GM12878 (cell line): Measurements from ENCODE around the gene PM20D2. TPM values are rescaled to one million over a fixed set of nuclear protein-coding genes. Genes with fewer than 3 reads are reported as not detected.
A peak's percentile ranks its signal among the peaks of the same experiment; 100 is the strongest.

Experiments
- ATAC-seq: fragments of 200-7000 bp; cut with Tn5 transposase; 3 replicates; pipeline ENCODE4 v1.9.1; 2020; ENCODE audit warnings: mild to moderate bottlenecking, moderate library complexity
- BruUV-seq: library from RNA; stranded (reverse); fragments of 400-500 nt; replicated peaks from 2 replicates; lab custom pipeline; 2021; lab: Mats Ljungman, UMichigan
- CTCF ChIA-PET: fragments of 300-600 bp; sonication (Branson Sonifier 250); formaldehyde crosslinking; extraction: SDS; loops from one replicate; lab custom pipeline; 2021; ENCODE audit warnings: inconsistent platforms; lab: Yijun Ruan, JAX
- POLR2A ChIA-PET: fragments of 350-600 bp; formaldehyde crosslinking; extraction: SDS; loops from one replicate; lab custom pipeline; 2021; ENCODE audit warnings: inconsistent platforms; lab: Charles Lee
- RAD21 ChIA-PET: fragments of 300-600 bp; sonication (Branson Sonifier 250); formaldehyde crosslinking; loops from one replicate; lab custom pipeline; 2023; ENCODE audit warnings: antibody characterized with exemption; ENCODE audit not compliant: unreplicated experiment; lab: Charles Lee
- SMC1A ChIA-PET: fragments of 300-600 bp; sonication (Branson Sonifier 250); formaldehyde crosslinking; loops from one replicate; lab custom pipeline; 2023; ENCODE audit not compliant: unreplicated experiment, uncharacterized antibody; lab: Charles Lee
- DNase-seq: peaks from one replicate; pipeline ENCODE4 v3.0.0-alpha.2; 2011; ENCODE audit warnings: low read depth, low spot score
- FAIRE-seq: peaks from 3 replicates; lab custom pipeline; 2011; peaks lifted over from hg19 to GRCh38; lab: Jason Lieb, UNC
- H2AFZ ChIP-seq: 2 replicates; pipeline ENCODE4 v1.6.0; 2011; ENCODE audit warnings: low read depth, low read length, control low read depth; ENCODE audit not compliant: control insufficient read depth
- H3K27ac ChIP-seq: 2 replicates; pipeline ENCODE4 v1.5.1; 2011; ENCODE audit warnings: control low read depth; ENCODE audit not compliant: control insufficient read depth, insufficient read depth
- H3K27me3 ChIP-seq, 2 experiments: replicated peaks in 1 of 2; 2 replicates each; pipeline versions ENCODE4 v1.6.0 to v1.6.1; 2011; ENCODE audit warnings: low read length in 1 of 2; ENCODE audit not compliant: control insufficient read depth in 2 of 2, insufficient read depth in 2 of 2
- H3K36me3 ChIP-seq, 2 experiments: 2 replicates each; pipeline ENCODE4 v1.5.1; 2011; ENCODE audit warnings: low read length in 1 of 2; ENCODE audit not compliant: control insufficient read depth in 2 of 2, insufficient read depth in 2 of 2
- H3K4me1 ChIP-seq: 2 replicates; pipeline ENCODE4 v1.6.1; 2011; ENCODE audit warnings: mild to moderate bottlenecking, low read length, moderate library complexity, mixed read lengths; ENCODE audit not compliant: control insufficient read depth, insufficient read depth
- H3K4me2 ChIP-seq: 2 replicates; pipeline ENCODE4 v1.6.0; 2011; ENCODE audit warnings: control low read depth; ENCODE audit not compliant: control insufficient read depth, insufficient read depth
- H3K4me3 ChIP-seq: fragments of 200-600 bp; sonication (generic); 2 replicates; pipeline ENCODE4 v1.5.1; 2016
- H3K79me2 ChIP-seq: 2 replicates; pipeline ENCODE4 v1.6.0; 2011; ENCODE audit warnings: low read length; ENCODE audit not compliant: control insufficient read depth, insufficient read depth
- H3K9ac ChIP-seq: 2 replicates; pipeline ENCODE4 v1.8.0; 2011; ENCODE audit warnings: low read length, control low read depth, mixed read lengths; ENCODE audit not compliant: control insufficient read depth, insufficient read depth
- H3K9me3 ChIP-seq: replicated peaks from 3 replicates; pipeline ENCODE4 v1.5.1; 2011; ENCODE audit warnings: mild to moderate bottlenecking, low read length; ENCODE audit not compliant: control insufficient read depth, insufficient read depth
- H4K20me1 ChIP-seq: 2 replicates; pipeline ENCODE4 v1.6.0; 2011; ENCODE audit not compliant: control insufficient read depth, insufficient read depth
- MTA3 ChIP-seq: IDR thresholded peaks from 2 replicates; pipeline ENCODE4 v1.6.1; 2012; ENCODE audit warnings: low read length, inconsistent platforms, borderline replicate concordance
- NBN ChIP-seq: fragments of 450-650 bp; IDR thresholded peaks from 2 replicates; pipeline ENCODE4 v1.6.1; 2016
- RUNX3 ChIP-seq: IDR thresholded peaks from 2 replicates; pipeline ENCODE4 v1.6.1; 2012; ENCODE audit warnings: low read length, inconsistent platforms
- SIN3A ChIP-seq: IDR thresholded peaks from 2 replicates; pipeline ENCODE4 v1.6.1; 2012; ENCODE audit warnings: low read depth, low read length, improper control_type of control experiment
- SIX5 ChIP-seq: IDR thresholded peaks from 2 replicates; pipeline ENCODE4 v1.6.1; 2011; ENCODE audit warnings: mild to moderate bottlenecking, low read depth, low read length, moderate library complexity; ENCODE audit not compliant: severe bottlenecking
- SMAD1 ChIP-seq: fragments of 450-650 bp; IDR thresholded peaks from 2 replicates; pipeline ENCODE4 v1.6.1; 2018; ENCODE audit warnings: mild to moderate bottlenecking, low read depth; ENCODE audit not compliant: partially characterized antibody
- ZSCAN29 ChIP-seq: fragments of 450-650 bp; IDR thresholded peaks from 2 replicates; pipeline ENCODE4 v1.6.1; 2017; ENCODE audit warnings: mild to moderate bottlenecking, moderate library complexity
- WGBS: methylation state at CpG from one replicate; pipeline ENCODE4 v1.1.6; 2016; ENCODE audit warnings: low lambda C conversion rate; ENCODE audit not compliant: insufficient replicate concordance, insufficient coverage; ENCODE audit errors: missing lambda C conversion rate; 5-methylcytosine and 5-hydroxymethylcytosine counted together
- in situ Hi-C: fragments of 300-500 bp; cut with MboI; formaldehyde crosslinking; loops from 9 replicates; pipeline ENCODE4 v1.14.3; 2018; ENCODE audit warnings: mixed read lengths
- intact Hi-C: fragments of 100-400 bp; cut with micrococcal nuclease; formaldehyde crosslinking; loops from one replicate; pipeline ENCODE4 v1.14.2; 2022; ENCODE audit not compliant: unreplicated experiment
- polyA plus RNA-seq, 11 experiments: library from polyadenylated mRNA; depleted of rRNA in 4 of 11; unstranded in 6 of 11; stranded (reverse) in 5 of 11; fragments of >200 nt; fragmentation: Nextera tagmentation in 4 of 11; fragmentation: Illumina TruSeq in 1 of 11; extraction: Ambion mirVana in 4 of 11; extraction: Trizol in 1 of 11; gene quantifications; 1 replicate in 1 of 11; 2 replicates in 10 of 11; pipeline versions ENCODE4 v1.2.1 to v1.2.3, GENCODE V29; 2011 to 2016; ENCODE audit warnings: inconsistent platforms in 2 of 11, missing spikeins in 2 of 11, low read depth in 1 of 11
- total RNA-seq, 4 experiments: library from RNA; depleted of rRNA in 3 of 4; stranded (reverse); fragments of >200 nt in 3 of 4; fragmentation: Illumina TruSeq in 1 of 4; extraction: Trizol in 1 of 4; gene quantifications; 2 replicates each; pipeline versions ENCODE4 v1.2.1 to v1.2.3, GENCODE V29; 2013 to 2021
- TF ChIP-seq, protein P1 (sequence below): fragments of 450-650 bp; IDR thresholded peaks from 2 replicates; pipeline ENCODE4 v1.6.1; 2017; ENCODE audit warnings: mild to moderate bottlenecking, moderate library complexity
- TF ChIP-seq, protein P2 (sequence below): IDR thresholded peaks from 2 replicates; pipeline ENCODE4 v1.6.1; 2012; ENCODE audit warnings: low read depth, low read length, improper control_type of control experiment

Gene PM20D2
- total and polyA plus RNA-seq, 10 of the 15 experiments (the other 5 are each of a cell fraction or from before 2014, with no cell fraction given): 7.8 to 23.6 (median 15.7) TPM

DNA sequence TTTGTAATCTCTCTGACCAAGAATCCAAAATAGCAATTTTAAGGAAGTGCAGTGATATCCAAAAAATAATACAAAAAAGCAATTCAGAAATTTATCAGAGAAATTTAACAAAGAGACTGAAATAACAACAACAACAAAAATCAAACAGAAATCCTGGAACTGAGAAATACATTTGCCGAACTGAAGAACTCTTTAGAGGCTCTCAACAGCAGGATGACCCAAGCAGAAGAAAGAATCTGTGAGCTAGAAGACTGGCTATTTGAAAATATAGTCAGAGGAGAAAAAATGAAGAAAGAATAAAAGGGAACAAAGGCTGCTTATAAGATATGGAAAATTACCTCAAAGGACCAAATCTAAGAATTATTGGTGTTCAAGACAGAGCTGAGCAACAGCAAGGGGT, 48.7 kb downstream of the PM20D2 start (continued):
- TF ChIP-seq, protein P1, sequence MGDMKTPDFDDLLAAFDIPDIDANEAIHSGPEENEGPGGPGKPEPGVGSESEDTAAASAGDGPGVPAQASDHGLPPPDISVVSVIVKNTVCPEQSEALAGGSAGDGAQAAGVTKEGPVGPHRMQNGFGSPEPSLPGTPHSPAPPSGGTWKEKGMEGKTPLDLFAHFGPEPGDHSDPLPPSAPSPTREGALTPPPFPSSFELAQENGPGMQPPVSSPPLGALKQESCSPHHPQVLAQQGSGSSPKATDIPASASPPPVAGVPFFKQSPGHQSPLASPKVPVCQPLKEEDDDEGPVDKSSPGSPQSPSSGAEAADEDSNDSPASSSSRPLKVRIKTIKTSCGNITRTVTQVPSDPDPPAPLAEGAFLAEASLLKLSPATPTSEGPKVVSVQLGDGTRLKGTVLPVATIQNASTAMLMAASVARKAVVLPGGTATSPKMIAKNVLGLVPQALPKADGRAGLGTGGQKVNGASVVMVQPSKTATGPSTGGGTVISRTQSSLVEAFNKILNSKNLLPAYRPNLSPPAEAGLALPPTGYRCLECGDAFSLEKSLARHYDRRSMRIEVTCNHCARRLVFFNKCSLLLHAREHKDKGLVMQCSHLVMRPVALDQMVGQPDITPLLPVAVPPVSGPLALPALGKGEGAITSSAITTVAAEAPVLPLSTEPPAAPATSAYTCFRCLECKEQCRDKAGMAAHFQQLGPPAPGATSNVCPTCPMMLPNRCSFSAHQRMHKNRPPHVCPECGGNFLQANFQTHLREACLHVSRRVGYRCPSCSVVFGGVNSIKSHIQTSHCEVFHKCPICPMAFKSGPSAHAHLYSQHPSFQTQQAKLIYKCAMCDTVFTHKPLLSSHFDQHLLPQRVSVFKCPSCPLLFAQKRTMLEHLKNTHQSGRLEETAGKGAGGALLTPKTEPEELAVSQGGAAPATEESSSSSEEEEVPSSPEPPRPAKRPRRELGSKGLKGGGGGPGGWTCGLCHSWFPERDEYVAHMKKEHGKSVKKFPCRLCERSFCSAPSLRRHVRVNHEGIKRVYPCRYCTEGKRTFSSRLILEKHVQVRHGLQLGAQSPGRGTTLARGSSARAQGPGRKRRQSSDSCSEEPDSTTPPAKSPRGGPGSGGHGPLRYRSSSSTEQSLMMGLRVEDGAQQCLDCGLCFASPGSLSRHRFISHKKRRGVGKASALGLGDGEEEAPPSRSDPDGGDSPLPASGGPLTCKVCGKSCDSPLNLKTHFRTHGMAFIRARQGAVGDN: no peak
- no peak for TF ChIP-seq SMAD1
- no peak for TF ChIP-seq SIN3A
- TF ChIP-seq, protein P2, sequence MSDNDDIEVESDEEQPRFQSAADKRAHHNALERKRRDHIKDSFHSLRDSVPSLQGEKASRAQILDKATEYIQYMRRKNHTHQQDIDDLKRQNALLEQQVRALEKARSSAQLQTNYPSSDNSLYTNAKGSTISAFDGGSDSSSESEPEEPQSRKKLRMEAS: no peak

DNA sequence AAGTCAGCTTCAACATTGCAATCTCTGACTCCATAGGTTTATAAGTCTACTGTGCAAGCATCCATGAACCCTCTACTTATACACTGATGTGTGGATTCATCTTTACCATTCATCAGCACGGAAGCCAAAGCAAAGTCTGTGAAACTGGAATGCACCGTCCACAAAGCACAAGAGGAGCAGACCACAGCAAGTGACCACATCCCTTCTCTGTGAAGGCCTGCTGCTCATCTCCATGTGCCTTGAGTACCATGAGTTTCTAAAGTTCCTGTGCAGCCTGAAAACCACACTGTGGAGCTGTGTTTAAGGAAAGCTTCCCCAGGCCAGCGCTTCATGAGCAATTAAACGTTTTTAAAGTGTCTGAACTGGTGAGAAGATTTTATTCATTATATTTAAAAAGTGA, 51.3 kb downstream of the PM20D2 start:
- RAD21 ChIA-PET: no interaction called here
- H3K4me2 ChIP-seq: no peak overlapping the region
- in situ Hi-C loops: no loop called here
- H3K4me3 ChIP-seq: no peak overlapping the region
- no peaks in the 10 kb centered on the region for H3K36me3 ChIP-seq
- no TSS peak for BruUV-seq
- H3K27me3 ChIP-seq: no peaks in the 10 kb centered on the region
- ATAC-seq: no peak; the same call in 2 of the 3 replicates
- H4K20me1 ChIP-seq: no peaks in the 10 kb centered on the region
- no peak for FAIRE-seq
- CTCF ChIA-PET: no interaction called here
- H2AFZ ChIP-seq: no peak overlapping the region
- POLR2A ChIA-PET: no interaction called here
- H3K9me3 ChIP-seq: peaks cover 1% of the 10 kb centered on the region; the same call in 2 of the 3 replicates
- no peaks in the 10 kb centered on the region for H3K4me1 ChIP-seq
- no peak overlapping the region for H3K27ac ChIP-seq
- no peak for DNase-seq
- no peak overlapping the region for H3K9ac ChIP-seq
- 27% methylated on average over 4 of the region's 4 CpGs for WGBS
- TF ChIP-seq ZSCAN29 (no peak), RUNX3 (0 out of 2 replicates have a peak, but pooled peaks have one; percentile 7), NBN (no peak), MTA3 (no peak), SIX5 (no peak)
- SMC1A ChIA-PET: no interaction called here
- no peaks in the 10 kb centered on the region for H3K79me2 ChIP-seq
- intact Hi-C loops: no loop called here
